Nephron progenitor cell (in vitro differentiated cells): Measurements from ENCODE around the gene TSEN2.
A peak's percentile ranks its signal among the peaks of the same experiment; 100 is the strongest.

Experiments used
- DNase-seq: peaks from one replicate; pipeline ENCODE4 v3.0.0; 2021
- H3K27ac Mint-ChIP-seq: 2 replicates; pipeline ENCODE4 v1.8.0; 2021; ENCODE audit warnings: mild to moderate bottlenecking, moderate library complexity, mixed read lengths
- H3K27me3 Mint-ChIP-seq: 2 replicates; pipeline ENCODE4 v1.8.0; 2021; ENCODE audit warnings: mild to moderate bottlenecking, low read depth, mixed read lengths; ENCODE audit not compliant: poor library complexity
- H3K36me3 Mint-ChIP-seq: 2 replicates; pipeline ENCODE4 v1.8.0; 2021; ENCODE audit warnings: low read depth, mixed read lengths
- H3K4me1 Mint-ChIP-seq: 2 replicates; pipeline ENCODE4 v1.8.0; 2021; ENCODE audit warnings: mixed read lengths
- H3K4me3 Mint-ChIP-seq: 2 replicates; pipeline ENCODE4 v1.8.0; 2021; ENCODE audit warnings: mild to moderate bottlenecking, moderate library complexity, mixed read lengths
- H3K9me3 Mint-ChIP-seq: 2 replicates; pipeline ENCODE4 v1.8.0; 2021; ENCODE audit warnings: mild to moderate bottlenecking, moderate library complexity, mixed read lengths
- CTCF ChIP-seq: fragments of 200-600 bp; sonication (generic); IDR thresholded peaks from 2 replicates; pipeline ENCODE4 v1.5.0; 2021; ENCODE audit warnings: antibody characterized with exemption

TSEN2 gene

GRCh38 chr3:12484198-12484982 lies at the start of gene TSEN2:
Gene TSEN2, plus strand, starts transcription at chr3:12484480. Its CDS starts 5,321 bp downstream, at chr3:12489801.
- DNase-seq, result peak; percentile 97
- Mint-ChIP-seq H3K4me1 (peaks cover 60% of the 10 kb centered on the region), H3K27me3 (peaks cover 7% of the 10 kb centered on the region), H3K4me3 (peak within 1 kb of the TSS; percentile 93), H3K9me3 (no peaks in the 10 kb centered on the region), H3K36me3 (no peaks in the 10 kb centered on the region), H3K27ac (peak within 1 kb of the TSS; percentile 94)
- TF ChIP-seq CTCF, result no peak

- peaks cover 5% of the 10 kb centered on the region for H3K27me3 Mint-ChIP-seq
- DNase-seq, result no peak
- H3K9me3 Mint-ChIP-seq, result no peaks in the 10 kb centered on the region
- no peak for TF ChIP-seq CTCF
- no peaks in the 10 kb centered on the region for H3K36me3 Mint-ChIP-seq
- no peak overlapping the region for H3K4me3 Mint-ChIP-seq
- peaks cover 6% of the 10 kb centered on the region for H3K4me1 Mint-ChIP-seq
- H3K27ac Mint-ChIP-seq, result no peak overlapping the region
Measured at GRCh38 chr3:12436514-12437220, 47.6 kb upstream of the TSEN2 start.

GRCh38 chr3:12437221-12437605 lies 47.1 kb upstream of the TSEN2 start:
- H3K36me3 Mint-ChIP-seq, result no peaks in the 10 kb centered on the region

GRCh38 chr3:12437861-12438260 lies 46.4 kb upstream of the TSEN2 start:
- Mint-ChIP-seq H3K27ac (no peak overlapping the region), H3K36me3 (no peaks in the 10 kb centered on the region), H3K4me3 (no peak overlapping the region), H3K9me3 (no peaks in the 10 kb centered on the region), H3K4me1 (peaks cover 12% of the 10 kb centered on the region), H3K27me3 (peaks cover 5% of the 10 kb centered on the region)
- TF ChIP-seq CTCF, result no peak
- DNase-seq, result no peak

More at GRCh38 chr3:12437221-12437605, 47.1 kb upstream of the TSEN2 start:
- Mint-ChIP-seq H3K4me3 (no peak overlapping the region), H3K9me3 (no peaks in the 10 kb centered on the region), H3K27me3 (peaks cover 5% of the 10 kb centered on the region), H3K4me1 (peaks cover 6% of the 10 kb centered on the region), H3K27ac (no peak overlapping the region)
- DNase-seq, result no peak
- TF ChIP-seq CTCF, result no peak

GRCh38 chr3:12438318-12438717 lies 46.0 kb upstream of the TSEN2 start:
- no peak for TF ChIP-seq CTCF
- DNase-seq, result no peak
- Mint-ChIP-seq H3K4me1 (peaks cover 17% of the 10 kb centered on the region), H3K9me3 (no peaks in the 10 kb centered on the region), H3K4me3 (no peak overlapping the region), H3K27me3 (peaks cover 5% of the 10 kb centered on the region), H3K27ac (no peak overlapping the region), H3K36me3 (no peaks in the 10 kb centered on the region)
